ENCODE results near the gene C2orf42. TPM values are rescaled to one million over a fixed set of nuclear protein-coding genes. Genes with fewer than 3 reads are reported as not detected.
"Not testable (repeated sequence)": the region's sequence is repeated elsewhere in the genome, so short reads cannot be mapped to it uniquely, and the experiment has no call there.

C2orf42 gene
- total RNA-seq, 2 donors from 2014 or later = 12.3 to 16.5 TPM

- Mint-ChIP-seq H3K27ac (no peak overlapping the region), H3K4me1 (no peaks in the 10 kb centered on the region)
These were observed 9.4 kb downstream of the C2orf42 start for GRCh38 chr2:70181363-70181956.

GRCh38 chr2:70173520-70173919 lies 17.3 kb downstream of the C2orf42 start:
- Histone ChIP-seq H3K9ac (ENCODE audit: extremely low read depth, low read length, poor library complexity, severe bottlenecking) (no peak overlapping the region), H3K27me3 (ENCODE audit: control insufficient read depth, insufficient read depth, low read length, poor library complexity, severe bottlenecking) (no peaks in the 10 kb centered on the region), H3K9me3 (ENCODE audit: control insufficient read depth, low read length) (no peaks in the 10 kb centered on the region), H3K36me3 (ENCODE audit: control insufficient read depth, insufficient read depth, low read length) (peaks cover 28% of the 10 kb centered on the region), H3K4me1 (ENCODE audit: control insufficient read depth, insufficient read depth, low read length) (no peaks in the 10 kb centered on the region), H3K4me3 (ENCODE audit: low read length) (no peak overlapping the region), H3K27ac (ENCODE audit: low read depth, low read length) (no peak overlapping the region)
- TF ChIP-seq CTCF (conservative IDR thresholded peaks at IDR 0.05) = no peak
- peaks cover 55% of the 10 kb centered on the region for H3K36me3 Mint-ChIP-seq (ENCODE audit: low read depth)
- no peak overlapping the region for H3K27ac Mint-ChIP-seq
- no peaks in the 10 kb centered on the region for H3K9me3 Mint-ChIP-seq
- H3K4me3 Mint-ChIP-seq = no peak overlapping the region
- DNase-seq = no peak
- H3K4me1 Mint-ChIP-seq = no peaks in the 10 kb centered on the region
- H3K27me3 Mint-ChIP-seq (ENCODE audit: insufficient read depth) = no peaks in the 10 kb centered on the region
- WGBS, 2 experiments (ENCODE audit: insufficient coverage in 1 of 2, insufficient read length in 1 of 2) = 90 to 96% methylated on average over 5 to 7 of the region's 8 CpGs

More at GRCh38 chr2:70181363-70181956, 9.4 kb downstream of the C2orf42 start:
- TF ChIP-seq CTCF (conservative IDR thresholded peaks at IDR 0.05) = no peak
- Mint-ChIP-seq H3K9me3 (no peaks in the 10 kb centered on the region), H3K4me3 (no peak overlapping the region), H3K36me3 (ENCODE audit: low read depth) (peaks cover 35% of the 10 kb centered on the region), H3K27me3 (ENCODE audit: insufficient read depth) (no peaks in the 10 kb centered on the region)
- no peak overlapping the region for H3K4me3 ChIP-seq (ENCODE audit: low read length)
- WGBS, 2 experiments (ENCODE audit: insufficient coverage in 1 of 2, insufficient read length in 1 of 2) = 94 to 100% methylated on average over 16 of the region's 16 CpGs
- H3K27me3 ChIP-seq (ENCODE audit: control insufficient read depth, insufficient read depth, low read length, poor library complexity, severe bottlenecking) = no peaks in the 10 kb centered on the region
- no peak overlapping the region for H3K27ac ChIP-seq (ENCODE audit: low read depth, low read length)
- H3K4me1 ChIP-seq (ENCODE audit: control insufficient read depth, insufficient read depth, low read length) = no peaks in the 10 kb centered on the region
- no peaks in the 10 kb centered on the region for H3K9me3 ChIP-seq (ENCODE audit: control insufficient read depth, low read length)
- DNase-seq = no peak
- no peak overlapping the region for H3K9ac ChIP-seq (ENCODE audit: extremely low read depth, low read length, poor library complexity, severe bottlenecking)
- peaks cover 38% of the 10 kb centered on the region for H3K36me3 ChIP-seq (ENCODE audit: control insufficient read depth, insufficient read depth, low read length)

GRCh38 chr2:70169654-70170245 lies 21.1 kb downstream of the C2orf42 start:
- H3K27ac ChIP-seq (ENCODE audit: low read depth, low read length); H3K9me3 Mint-ChIP-seq; H3K4me1 ChIP-seq (ENCODE audit: control insufficient read depth, insufficient read depth, low read length); H3K27me3 Mint-ChIP-seq (ENCODE audit: insufficient read depth); H3K27me3 ChIP-seq (ENCODE audit: control insufficient read depth, insufficient read depth, low read length, poor library complexity, severe bottlenecking); H3K4me3 ChIP-seq (ENCODE audit: low read length); H3K9me3 ChIP-seq (ENCODE audit: control insufficient read depth, low read length); DNase-seq; H3K4me3 Mint-ChIP-seq; H3K27ac Mint-ChIP-seq; H3K4me1 Mint-ChIP-seq; H3K9ac ChIP-seq (ENCODE audit: extremely low read depth, low read length, poor library complexity, severe bottlenecking): not testable (repeated sequence)
- H3K36me3 Mint-ChIP-seq (ENCODE audit: low read depth) = peaks cover 50% of the 10 kb centered on the region
- WGBS, 2 experiments (ENCODE audit: insufficient coverage in 1 of 2, insufficient read length in 1 of 2) = 99% methylated on average over 7 to 11 of the region's 11 CpGs
- H3K36me3 ChIP-seq (ENCODE audit: control insufficient read depth, insufficient read depth, low read length) = peaks cover 19% of the 10 kb centered on the region
